Cerebellar nuclear complex (tissue), 1 donor: ENCODE results near the gene PIM3.
"Not testable (repeated sequence)": the region's sequence is repeated elsewhere in the genome, so short reads cannot be mapped to it uniquely, and the experiment has no call there.

Source experiments
- DNase-seq, 2 experiments: peaks; one replicate each; lab custom pipeline; 2025; lab: John Stamatoyannopoulos, UW

The PIM3 gene

DNA sequence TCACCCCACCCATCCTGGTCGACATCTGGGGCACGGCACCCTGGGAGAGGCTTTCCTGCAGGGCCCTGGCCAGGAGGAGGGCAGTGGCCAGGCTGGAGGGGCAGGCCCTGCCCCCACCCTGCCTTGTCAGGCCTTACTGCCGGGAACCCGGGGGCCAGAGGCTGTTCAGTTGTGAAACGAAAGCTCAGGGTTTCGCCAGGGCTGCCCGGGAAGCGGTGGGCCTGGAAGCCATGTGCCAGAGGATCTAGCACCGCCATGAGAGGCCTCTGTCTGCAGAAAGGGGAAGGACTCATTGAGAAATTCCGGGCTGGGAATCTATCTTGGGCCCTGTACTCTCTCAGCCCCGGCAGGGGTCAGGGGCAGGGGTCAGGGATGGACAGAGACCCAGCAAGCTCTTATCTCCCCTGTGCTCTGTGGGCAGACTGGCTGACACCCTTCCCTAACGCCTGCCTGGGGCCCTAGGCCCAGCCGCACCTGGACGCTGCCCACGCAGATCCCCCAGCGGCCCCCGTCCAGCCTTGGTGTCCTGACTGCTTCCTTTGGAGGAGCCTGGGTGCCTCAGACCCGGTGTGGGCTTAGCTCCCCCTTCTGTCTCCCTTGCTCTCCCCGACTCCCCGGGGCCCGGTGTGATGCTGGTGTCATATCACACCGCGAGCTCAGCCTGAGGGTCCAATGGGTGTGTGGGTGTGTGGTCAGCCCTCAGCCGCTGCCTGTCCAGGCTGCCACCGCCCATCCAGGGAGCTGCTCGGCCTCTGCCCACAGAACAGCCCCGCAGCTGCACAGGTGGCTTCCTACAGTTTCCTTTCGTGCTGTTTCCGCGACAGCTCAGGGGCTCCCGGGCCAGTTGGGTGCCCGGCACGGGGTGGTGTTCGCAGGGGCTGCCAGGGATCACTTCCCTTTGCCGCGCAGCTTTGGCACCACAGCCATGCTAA, 6.5 kb downstream of the PIM3 start:
- no peak for DNase-seq

DNA sequence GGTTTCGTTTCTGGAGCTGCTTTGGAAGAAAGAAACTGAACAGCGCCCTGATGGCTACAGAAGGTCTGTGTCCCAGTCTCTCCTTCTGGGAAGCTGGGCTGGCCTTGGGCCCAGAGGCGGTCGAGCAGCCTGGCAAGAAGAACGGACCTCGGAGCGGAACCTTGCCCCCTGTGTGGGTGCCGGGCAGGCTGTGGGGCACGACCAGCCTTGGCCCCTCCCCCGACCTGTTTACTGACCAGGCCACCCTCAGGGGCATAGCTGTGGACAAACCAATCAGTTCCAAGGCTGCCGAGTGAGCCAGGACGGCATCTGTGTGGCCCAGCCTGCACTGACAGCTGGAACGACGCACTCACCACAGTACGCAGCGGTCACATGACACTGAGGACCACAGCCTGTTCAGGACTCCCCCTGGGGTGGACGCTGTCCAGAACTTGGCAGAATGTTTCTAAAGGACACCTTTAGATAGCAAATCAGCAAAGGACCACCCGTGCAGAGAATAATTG, 7.2 kb downstream of the PIM3 start:
- no peak for DNase-seq

DNA sequence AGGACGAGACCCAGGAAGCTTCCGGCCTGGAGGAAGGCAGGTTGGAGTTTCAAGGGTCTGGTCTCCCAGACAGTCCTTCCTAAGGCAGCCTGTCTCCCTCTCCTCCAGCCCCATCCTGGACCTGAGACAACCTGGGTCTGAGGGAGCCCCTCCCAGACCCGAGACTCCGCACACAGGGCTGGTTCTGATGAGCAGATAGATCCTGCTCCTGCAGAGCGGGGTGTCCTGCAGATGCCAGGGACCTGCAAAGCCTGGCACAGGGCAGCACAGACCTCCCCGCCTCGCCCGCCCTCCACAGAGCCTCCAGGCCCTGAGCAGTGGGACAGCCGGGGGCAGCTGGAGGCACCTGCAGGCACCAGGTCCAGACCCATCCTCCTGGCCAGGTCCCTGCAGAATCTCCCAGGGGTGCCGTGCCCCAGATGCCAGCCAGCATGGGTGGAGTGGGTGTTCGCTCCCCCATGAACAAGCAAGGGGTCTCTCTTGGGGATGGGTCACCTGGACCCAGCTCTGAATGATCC, 7.8 kb downstream of the PIM3 start:
- no peak for DNase-seq

DNA sequence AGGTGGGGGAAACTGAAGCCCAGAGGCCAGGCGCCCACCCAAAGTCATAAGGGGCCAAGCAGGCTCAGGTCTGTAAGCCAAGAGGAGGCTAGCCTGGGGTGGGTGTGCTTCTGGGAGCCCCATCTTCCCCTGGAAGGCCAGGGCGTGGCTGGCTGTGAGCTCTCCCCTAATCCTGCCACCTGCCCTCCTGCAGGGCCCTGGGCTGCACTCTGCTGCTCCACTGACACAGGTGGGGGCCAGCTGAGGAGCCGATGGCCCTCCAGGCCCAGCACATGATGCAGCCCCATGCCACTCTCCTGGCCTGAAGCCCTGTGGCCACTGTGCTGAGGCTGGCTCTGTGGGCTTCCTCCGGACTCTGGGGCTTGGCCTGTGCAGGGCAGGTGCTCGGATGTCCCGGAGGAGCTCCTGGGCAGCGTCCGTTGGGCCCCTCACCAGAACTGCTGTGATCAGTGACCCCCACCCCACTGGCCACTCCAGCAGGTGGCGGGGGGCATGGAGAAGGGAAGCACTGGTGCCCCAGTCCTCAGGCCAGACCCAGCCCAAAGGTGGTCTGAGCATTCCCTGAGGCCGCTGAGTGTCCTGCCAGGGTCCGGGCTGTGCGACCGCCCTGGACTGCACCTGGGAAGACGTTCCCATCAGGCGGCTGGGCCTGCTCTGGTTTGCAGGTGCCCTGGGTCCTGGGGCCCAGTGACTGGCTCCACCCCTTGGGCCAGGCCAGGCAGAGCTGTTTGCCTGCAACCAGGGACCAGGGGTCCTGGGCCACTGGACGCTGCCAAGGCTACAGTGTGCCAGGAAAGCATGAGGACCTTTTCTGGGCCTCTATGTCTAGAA, 8.5 kb downstream of the PIM3 start:
- no peak for DNase-seq

DNA sequence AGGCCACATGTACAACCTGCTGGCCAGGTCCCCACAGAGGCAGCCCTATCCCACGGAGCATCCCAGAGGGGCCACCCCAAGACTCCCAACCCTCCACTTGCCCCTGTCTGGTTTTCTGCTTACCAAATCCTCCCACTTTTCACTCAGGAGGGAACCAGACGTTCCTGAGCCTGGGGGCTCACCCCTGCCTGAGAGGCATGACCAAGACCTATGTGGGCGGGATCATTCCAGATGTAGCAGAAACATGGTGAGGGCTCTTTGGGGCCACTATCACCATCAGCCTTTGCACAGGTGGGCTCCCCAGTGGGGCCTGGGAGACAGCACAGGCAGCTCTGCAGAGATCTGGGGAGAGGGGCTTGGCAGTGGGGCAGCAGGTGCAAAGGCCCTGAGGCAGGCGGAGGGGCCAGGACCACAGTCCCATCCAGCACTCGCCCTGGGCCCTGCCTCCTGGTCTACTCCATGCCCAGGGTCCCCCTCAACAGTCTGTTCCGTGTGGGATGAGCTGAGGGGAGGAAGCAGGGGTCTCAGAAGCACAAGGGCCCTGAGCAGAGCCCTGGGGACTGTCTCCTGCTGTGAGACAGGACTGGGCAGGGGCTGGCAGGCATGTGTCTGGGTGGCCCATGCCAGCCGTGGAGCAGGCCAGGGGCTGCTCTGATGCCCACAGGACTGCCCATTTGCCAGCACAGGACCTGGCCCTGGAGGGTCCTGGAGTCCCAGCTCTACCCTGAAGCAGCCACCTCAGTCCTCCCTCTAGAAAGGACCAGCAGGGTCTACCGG, 9.4 kb downstream of the PIM3 start:
- no peak for DNase-seq

DNA sequence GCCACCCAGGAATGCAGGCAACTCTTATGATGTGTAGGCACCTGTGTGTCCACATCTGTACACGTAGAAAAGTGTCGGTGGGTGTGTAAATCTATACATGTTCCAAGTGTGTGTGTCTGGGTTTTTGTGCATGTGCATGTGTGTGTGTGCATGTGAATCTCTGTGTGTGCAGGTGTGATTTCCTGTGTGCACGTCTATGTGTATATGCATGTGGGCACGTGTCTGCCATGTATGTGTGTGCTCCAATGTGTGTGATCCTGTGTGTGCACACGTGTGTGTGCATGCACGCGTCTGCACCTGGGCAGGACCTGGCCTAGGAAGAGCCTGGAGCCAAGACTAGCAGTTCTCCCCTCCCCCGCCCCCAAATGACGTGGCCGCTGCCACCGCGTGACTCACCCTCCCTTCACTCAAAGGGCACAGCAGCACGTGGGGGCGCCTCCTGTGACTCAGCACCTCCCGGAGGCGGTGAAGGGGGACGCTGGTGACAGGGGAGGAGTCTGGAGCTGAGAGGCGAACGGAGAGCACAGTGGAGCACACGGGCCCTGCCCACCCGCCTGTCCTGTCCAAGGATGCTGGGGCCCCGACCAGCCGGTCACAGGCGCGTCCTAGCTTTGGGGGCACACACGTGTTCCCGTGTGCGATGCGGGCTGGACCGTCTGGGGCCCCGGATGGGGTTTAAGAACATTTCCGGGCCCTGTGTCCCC, 10.1 kb downstream of the PIM3 start:
- no peak for DNase-seq

DNA sequence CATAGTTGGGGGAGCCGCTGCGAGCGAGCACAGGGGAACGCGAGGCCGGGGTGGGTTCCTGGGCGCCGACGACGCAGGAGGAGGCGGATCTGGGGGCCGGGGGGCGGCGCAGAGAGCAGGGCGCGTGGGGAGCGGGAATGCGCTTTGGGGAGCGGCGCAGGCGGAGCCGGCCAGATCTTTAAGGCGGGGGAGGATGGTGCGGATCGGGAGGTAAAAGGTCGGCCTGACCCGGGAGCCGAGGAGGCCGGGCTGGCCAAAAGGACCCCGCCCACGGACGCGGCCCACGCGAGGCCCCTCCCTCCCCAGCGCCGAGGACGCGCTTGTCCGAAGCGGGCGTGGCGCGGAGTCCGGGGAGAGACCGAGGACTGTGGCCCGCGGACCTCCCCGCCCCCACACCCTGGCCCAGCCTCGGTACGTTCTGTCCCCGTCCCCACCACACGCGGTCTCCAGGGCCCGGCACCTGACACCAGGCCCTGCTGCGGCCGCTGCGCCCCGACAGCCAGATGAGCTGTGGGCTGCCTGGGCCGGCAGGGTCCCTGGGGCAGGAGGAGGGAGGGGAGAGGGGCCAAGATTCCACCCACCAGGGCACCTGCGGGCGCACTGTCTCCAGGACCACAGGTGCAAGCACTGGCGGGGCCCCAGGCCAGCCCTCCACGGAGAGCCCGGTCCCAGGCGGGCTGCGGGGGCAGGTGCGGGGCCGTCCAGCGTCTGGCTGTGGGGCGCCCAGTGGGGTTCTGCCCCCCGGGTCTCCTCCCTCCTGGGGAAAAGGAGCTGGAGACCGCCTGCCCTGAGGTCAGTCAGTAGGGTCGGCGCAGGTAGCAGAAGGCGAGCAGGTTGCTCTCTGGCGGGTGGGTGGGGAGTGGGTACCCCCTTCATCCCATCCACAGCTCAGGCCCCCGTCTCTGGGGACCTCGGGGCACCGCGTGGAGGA, 10.9 kb downstream of the PIM3 start:
- DNase-seq, result no peak

DNA sequence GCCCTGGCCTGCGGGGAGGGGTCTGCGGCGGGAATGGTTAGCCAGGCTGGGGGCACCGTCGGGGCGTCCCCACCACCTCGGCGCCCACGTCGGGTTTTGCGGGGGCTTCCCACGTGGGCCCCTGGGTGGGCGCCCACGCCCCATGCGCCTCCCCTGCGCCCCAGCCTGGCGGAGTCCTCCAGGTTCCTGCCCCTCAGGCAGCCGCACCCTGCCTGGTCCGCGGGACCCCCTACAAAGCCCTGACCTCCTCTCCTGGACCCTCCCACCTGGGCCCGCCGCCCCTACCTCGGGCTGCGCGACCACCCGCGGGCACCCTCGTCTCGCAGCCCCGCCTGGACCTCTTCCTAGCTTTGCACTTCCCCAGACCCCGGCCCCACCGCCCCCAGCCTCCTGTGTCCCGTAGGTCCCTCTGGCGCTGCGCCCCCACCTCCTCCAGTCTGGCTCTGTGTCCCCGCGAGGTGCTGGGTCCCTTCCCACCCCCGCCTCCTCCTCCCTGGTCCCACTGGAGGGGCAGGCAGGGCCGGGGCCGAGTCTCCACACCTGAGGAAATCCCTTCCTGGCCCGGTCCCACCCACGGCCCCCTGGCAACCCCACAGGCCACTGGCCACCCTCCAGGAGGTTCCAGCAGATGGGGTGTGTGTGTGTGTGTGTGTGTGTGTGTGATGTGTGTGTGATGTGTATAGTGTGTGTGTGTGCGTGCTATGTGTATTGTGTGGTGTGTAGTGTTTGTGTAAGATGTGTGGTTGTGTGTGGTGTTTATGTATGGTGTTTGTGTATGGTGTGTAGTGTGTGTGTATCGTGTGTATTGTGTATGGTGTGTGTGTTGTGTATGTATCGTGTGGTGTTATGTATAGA, 11.8 kb downstream of the PIM3 start:
- DNase-seq, result no peak

DNA sequence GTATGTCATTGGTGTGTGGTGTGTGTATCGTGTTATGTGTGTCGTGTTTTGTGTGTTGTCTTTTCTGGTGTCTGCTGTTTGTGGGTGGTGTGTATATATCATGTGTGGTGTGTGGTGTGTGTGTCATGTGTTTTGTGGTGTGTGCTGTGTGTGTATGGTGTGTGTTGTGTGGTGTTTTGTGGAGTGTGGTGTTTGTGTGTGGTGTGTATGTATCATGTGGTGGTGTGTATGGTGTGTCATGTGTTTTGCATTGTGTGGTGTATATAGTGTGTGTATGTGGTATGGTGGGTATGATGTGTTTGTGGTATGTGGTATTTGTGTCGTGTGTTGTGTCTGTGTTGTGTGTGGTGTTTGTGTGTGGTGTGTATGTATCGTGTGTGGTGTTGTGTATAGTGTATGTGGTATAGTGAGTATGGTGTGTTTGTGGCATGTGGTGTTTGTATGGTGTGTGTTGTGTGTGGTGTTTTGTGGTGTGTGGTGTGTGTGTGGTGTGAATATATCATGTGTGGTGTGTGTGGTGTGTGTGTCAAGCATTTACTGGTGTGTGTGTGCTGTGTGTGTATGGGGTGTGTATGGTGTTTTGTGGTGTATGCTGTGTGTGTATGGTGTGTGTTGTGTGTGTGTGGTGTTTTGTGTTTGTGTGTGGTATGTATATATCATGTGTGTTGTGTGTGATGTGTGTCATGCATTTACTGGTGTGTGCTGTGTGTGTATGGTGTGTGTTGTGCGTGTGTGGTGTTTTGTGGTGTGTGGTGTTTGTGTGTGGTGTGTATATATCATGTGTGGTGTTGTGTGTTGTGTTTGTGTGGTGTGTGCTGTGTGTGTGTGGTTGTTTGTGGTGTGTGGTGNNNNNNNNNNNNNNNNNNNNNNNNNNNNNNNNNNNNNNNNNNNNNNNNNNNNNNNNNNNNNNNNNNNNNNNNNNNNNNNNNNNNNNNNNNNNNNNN, 12.7 kb downstream of the PIM3 start:
- no peak for DNase-seq

DNA sequence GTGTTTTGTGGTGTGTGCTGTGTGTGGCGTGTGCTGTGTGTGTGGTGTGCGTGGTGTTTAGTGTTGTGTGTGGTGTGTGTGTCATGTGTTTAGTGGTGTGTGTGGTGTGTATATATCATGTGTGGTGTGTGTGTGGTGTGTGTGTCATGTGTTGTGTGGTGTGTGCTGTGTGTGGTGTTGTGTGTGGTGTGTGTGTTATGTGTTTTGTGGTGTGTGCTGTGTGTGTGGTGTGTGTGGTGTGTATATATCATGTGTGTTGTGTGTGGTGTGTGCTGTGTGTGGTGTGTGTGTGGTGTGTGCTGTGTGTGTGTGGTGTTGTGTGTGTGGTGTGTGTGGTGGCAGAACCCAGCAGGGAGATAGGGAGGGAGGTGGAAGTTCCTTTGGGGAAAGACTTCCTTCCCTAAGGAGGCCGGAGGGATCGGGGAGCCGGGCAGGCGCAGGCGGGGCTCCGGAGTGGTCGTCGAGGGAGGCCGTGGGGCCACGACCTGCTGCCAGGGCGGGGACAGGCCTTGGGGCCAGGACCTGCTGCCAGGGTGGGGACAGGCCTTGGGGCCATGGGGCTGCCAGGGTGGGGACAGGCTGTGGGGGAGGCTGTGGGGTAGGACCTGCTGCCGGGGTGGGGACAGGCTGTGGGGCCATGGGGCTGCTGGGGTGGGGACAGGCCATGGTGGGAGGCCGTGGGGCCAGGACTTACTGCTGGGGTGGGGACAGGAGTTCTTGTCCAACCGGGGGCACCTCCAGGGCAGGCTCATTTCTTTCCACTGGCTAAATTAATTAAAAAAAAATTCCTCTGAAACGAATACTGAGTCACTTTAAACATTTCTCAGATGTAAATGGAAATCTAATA, 15.2 kb downstream of the PIM3 start:
- DNase-seq, result no peak

DNA sequence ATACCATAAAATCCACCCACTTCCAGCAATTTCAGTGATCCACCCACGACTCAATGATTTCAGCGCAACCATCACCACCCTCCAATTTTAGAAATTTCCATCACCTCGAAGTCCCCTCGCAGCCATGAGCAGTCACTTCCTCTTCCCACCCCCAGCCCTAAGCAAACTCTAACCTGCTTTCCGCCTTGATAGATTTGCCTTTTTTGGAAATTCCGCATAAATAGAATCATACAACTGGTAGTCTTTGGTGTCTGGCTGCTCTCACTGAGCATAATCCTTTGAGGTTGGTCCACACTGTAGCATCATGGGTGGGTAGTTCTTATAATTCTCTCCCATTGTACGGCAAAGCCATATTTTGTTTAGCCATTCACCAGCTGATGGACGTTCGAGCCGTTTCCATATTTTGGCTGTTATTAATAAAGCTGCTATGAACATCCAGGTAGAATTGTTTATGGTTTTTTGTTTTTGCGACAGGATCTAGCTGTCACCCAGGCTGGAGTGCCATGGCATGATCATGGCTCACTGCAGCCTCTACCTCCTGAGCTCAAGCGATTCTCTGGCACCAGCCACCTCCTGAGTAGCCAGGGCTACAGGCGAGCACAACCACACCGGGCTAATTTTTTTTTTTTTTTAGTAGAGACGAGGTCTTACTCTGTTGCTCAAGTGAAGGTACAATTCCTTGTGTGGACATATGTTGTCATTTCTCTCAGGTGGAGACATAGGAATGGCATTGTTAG, 16.0 kb downstream of the PIM3 start:
- DNase-seq, result no peak

DNA sequence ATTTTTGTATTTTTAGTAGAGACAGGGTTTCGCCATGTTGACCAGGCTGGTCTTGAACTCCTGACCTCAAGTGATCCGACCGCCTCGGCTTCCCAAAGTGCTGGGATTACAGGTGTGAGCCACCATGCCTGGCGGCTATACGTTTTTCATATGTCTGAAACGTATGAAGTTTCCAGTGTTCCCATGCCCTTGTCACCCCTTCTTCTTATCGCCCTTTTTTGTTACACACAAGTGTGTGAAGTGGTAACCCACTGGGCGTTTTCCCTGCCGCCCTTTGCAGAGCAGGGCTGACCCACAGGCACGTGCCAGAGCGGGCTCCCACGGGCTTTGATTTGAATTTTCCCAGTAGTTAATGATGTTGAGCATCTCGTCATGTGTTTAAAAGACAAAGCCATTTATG, 17.0 kb downstream of the PIM3 start:
- DNase-seq, result no peak

DNA sequence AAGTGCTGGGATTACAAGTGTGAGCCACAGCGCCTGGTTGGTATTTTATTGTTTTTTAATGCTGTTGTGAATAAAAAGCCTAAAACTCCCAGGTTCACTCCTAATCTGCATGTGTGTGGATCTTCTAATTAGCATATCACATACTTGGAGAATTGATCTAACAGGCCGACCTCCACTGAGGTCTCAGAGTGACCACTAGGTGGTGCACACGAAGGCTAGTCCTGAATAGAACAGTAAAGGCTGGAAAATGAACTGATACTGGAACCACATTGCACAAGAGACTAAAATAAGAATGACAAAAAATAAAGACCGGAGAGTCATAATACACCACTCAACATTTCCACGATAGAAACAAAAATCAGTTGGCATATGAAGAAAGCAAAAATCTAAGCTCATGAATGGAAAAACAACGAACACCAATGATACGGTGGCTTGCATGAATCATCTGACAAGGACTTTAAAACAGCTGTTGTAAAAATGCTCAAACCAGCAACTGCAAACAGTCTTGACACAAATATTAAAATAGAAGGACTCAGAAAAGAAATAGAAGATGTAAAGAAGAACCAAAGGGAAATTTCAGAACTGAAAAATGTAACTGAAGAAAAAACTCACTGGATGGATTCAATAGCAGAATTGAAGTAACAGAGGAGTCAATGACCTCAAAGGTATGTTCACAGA, 19.2 kb downstream of the PIM3 start:
- no peak for DNase-seq

DNA sequence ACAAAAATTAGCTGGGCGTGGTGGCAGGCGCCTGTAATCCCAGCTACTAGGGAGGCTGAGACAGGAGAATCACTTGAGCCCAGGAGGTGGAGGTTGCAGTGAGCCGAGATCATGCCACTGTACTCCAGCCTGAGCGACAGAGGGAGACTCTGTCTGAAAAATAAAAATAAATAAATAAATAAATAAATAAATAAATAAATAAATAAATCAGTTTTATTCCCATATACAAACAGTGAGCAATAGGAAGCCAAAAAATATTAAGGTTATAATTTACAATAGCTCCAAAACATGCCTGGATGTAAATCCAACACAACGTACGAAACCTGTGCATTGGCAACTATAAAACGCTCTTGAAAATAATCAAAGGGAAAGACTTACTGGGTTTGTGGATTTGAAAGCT, 21.2 kb downstream of the PIM3 start:
- DNase-seq, result not testable (repeated sequence)

DNA sequence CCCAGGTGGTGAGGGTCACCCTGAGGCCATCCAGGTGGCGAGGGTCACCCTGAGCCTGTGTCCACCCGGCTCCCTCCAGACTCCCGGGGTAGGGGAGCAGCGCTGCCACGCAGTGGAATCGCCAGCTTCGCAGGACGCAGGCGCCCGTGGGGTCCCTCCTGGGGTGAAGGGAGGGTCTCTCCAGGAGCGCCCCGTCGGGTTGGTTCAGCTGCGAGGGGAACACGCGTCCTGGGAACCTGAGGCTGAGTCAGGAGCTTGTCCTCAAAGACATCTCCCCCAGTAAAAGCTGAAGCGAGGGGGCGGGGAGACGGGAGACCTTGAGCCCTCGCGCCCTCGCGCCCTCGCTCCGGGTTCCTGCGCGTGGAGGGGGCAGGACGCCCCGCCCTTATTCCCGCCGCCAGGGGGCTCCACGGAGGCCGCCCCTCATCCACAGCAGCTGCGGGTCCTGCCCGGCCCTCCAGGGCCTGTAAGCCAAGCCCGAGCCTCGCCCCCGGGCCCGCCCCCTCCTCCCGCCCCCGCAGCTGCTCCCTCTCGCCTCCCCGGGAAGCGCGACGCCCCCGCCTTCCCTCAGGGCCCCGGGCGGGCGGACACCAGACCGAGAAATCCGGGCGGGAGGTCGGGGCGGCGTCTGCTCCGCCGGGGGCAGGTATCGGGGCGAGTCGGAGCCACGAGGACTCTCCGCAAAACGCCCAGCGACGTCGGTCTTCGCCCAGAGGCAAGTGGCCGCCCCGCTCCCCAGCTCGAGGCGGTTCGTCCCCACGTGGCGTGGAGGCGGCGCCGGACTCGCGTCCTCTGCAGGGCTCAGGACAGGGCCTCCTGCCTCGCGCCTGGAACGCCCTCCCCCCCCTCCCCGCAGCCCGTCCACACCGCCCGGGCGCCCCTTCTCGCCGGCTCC, 22.8 kb downstream of the PIM3 start:
- DNase-seq, result no peak
